ENCODE measurements around the gene ANKRD13C.
"Not testable (repeated sequence)": the region's sequence is repeated elsewhere in the genome, so short reads cannot be mapped to it uniquely, and the experiment has no call there.

The ANKRD13C gene

DNA sequence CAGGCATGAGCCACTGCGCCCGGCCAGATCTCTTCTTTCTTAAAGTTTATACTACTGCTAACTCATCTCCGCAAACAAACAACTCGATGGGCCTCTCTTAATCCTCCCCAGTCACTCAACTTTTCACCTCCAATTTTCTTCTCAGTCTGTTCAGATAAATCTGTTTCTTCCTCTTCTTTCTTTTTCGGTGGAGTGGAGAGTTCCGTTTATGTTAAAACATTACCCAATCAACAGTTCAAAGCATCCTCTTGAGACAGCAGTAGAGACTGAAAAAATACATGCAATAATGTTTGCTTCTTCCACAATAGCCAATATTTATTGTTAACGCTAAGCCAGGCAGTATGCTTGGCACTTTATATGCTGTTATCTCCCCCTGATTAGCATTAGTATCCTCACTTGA is 1.4 kb upstream of the ANKRD13C start:
- no peak for TF ChIP-seq CSDC2 (CRISPR knock-in tag; IDR thresholded peaks at IDR 0.05)
- no peak for TF ChIP-seq TOX (CRISPR knock-in tag; IDR thresholded peaks at IDR 0.05; ENCODE audit: borderline replicate concordance)
- no peak for TF ChIP-seq TCF4 (CRISPR knock-in tag; IDR thresholded peaks at IDR 0.05; ENCODE audit: borderline replicate concordance)
- no peak for TF ChIP-seq ZNF8 (CRISPR knock-in tag; IDR thresholded peaks at IDR 0.05)
- no peak for TF ChIP-seq ZFP3 (CRISPR knock-in tag; IDR thresholded peaks at IDR 0.05)
- no peak for TF ChIP-seq ZNF70 (CRISPR knock-in tag; IDR thresholded peaks at IDR 0.05)
- TF ChIP-seq ZC3H10 (CRISPR knock-in tag; IDR thresholded peaks at IDR 0.05): no peak
- TF ChIP-seq ZFP30 (CRISPR knock-in tag; IDR thresholded peaks at IDR 0.05): no peak
- no peak for TF ChIP-seq BACH2 (CRISPR knock-in tag; IDR thresholded peaks at IDR 0.05; ENCODE audit: borderline replicate concordance)
- no peak for TF ChIP-seq TSHZ2 (CRISPR knock-in tag; IDR thresholded peaks at IDR 0.05)
- TF ChIP-seq GLIS3 (CRISPR knock-in tag; IDR thresholded peaks at IDR 0.05): no peak
- no peak for TF ChIP-seq PATZ1 (CRISPR knock-in tag; IDR thresholded peaks at IDR 0.05; ENCODE audit: borderline replicate concordance)
- no peak for TF ChIP-seq PPARA (CRISPR knock-in tag; IDR thresholded peaks at IDR 0.05; ENCODE audit: borderline replicate concordance)
- no peak for TF ChIP-seq CSRNP3 (CRISPR knock-in tag; IDR thresholded peaks at IDR 0.05)
- no peak for TF ChIP-seq ISL1 (CRISPR knock-in tag; IDR thresholded peaks at IDR 0.05)
- TF ChIP-seq ARNTL (CRISPR knock-in tag; IDR thresholded peaks at IDR 0.05; ENCODE audit: borderline replicate concordance, low read depth): no peak
- ATAC-seq: no peak

DNA sequence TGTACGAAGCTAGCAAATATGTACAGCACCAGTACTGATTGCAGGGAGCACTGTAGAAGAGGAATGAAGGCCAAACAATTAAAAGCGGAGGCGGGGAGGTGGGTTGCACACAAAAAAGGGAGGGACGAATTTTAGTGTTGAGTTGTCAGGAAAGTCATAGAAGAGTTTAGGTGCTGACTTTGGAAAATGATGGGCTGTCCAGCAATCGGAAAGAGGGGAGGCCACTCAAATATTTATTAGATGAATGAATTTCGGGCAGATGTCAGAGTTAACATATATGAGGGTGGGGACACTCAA is 537 bp upstream of the ANKRD13C start:
- no peak for ATAC-seq
- TF ChIP-seq BACH2 (CRISPR knock-in tag; IDR thresholded peaks at IDR 0.05; ENCODE audit: borderline replicate concordance) (no peak), ZNF8 (CRISPR knock-in tag; IDR thresholded peaks at IDR 0.05) (0 out of 2 replicates have a peak, but pooled peaks have one; percentile 5)

- TF ChIP-seq PATZ1 (CRISPR knock-in tag; IDR thresholded peaks at IDR 0.05; ENCODE audit: borderline replicate concordance) (0 out of 2 replicates have a peak, but pooled peaks have one; percentile 46), OSR1 (CRISPR knock-in tag; IDR thresholded peaks at IDR 0.05) (no peak)
- ATAC-seq: peak; percentile 51
Measured at GRCh38 chr1:70353601-70354331, 756 bp downstream of the ANKRD13C start.

DNA sequence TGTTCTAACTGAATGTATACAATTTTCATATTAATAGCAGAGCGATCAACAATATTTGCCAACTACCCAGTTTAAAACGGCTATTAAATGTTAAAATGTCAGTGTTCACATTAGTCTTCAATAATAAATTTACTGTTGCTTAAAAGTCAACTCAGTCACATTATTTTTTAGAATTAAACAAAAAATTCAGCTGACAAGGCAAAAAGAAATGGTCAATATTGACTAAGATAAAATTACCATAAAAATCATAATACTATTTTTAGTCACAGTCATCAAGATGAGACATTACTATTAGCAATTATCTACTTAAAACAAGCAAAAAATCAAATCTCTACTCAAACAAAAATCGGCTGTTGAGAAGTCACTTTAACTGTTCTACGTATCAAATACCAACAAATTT is 1.5 kb downstream of the ANKRD13C start:
- no peak for TF ChIP-seq RARB (CRISPR knock-in tag; IDR thresholded peaks at IDR 0.05)
- TF ChIP-seq CSDC2 (CRISPR knock-in tag; IDR thresholded peaks at IDR 0.05): no peak
- no peak for TF ChIP-seq ZC3H10 (CRISPR knock-in tag; IDR thresholded peaks at IDR 0.05)
- TF ChIP-seq CSRNP3 (CRISPR knock-in tag; IDR thresholded peaks at IDR 0.05): no peak
- TF ChIP-seq ESRRG (CRISPR knock-in tag; IDR thresholded peaks at IDR 0.05): no peak
- TF ChIP-seq OSR1 (CRISPR knock-in tag; IDR thresholded peaks at IDR 0.05): no peak
- TF ChIP-seq ARNTL (CRISPR knock-in tag; IDR thresholded peaks at IDR 0.05; ENCODE audit: borderline replicate concordance, low read depth): no peak
- TF ChIP-seq PPARA (CRISPR knock-in tag; IDR thresholded peaks at IDR 0.05; ENCODE audit: borderline replicate concordance): no peak
- no peak for TF ChIP-seq ZFP3 (CRISPR knock-in tag; IDR thresholded peaks at IDR 0.05)
- no peak for ATAC-seq

DNA sequence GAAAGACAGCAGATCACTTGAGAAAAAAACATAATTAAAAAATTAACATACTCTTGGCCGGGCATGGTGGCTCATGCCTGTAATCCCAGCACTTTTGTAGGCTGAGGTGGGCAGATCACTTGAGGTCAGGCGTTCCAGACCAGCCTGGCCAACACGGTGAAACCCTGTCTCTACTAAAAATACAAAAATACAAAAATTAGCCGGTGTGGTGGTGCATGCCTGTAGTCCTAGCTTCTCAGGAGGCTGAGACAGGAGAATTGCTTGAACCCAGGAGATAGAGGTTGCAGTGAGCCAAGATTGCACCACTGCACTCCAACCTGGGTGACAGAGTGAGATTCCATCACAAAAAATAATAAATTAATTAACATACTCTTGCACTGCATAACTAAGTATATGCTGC is 4.7 kb downstream of the ANKRD13C start:
- ATAC-seq: not testable (repeated sequence)

Measured in SK-N-SH treated with all-trans-retinoic acid at 6 μM for 48 hours (cell line).